Measurements from ENCODE around the gene PDCD7. TPM values are rescaled to one million over a fixed set of nuclear protein-coding genes. Genes with fewer than 3 reads are reported as not detected.
A peak's percentile ranks its signal among the peaks of the same experiment; 100 is the strongest.
"Not testable (repeated sequence)": the region's sequence is repeated elsewhere in the genome, so short reads cannot be mapped to it uniquely, and the experiment has no call there.

The PDCD7 gene
- 10 to 100 TPM; 16.6 to 24.8 TPM for total RNA-seq

DNA sequence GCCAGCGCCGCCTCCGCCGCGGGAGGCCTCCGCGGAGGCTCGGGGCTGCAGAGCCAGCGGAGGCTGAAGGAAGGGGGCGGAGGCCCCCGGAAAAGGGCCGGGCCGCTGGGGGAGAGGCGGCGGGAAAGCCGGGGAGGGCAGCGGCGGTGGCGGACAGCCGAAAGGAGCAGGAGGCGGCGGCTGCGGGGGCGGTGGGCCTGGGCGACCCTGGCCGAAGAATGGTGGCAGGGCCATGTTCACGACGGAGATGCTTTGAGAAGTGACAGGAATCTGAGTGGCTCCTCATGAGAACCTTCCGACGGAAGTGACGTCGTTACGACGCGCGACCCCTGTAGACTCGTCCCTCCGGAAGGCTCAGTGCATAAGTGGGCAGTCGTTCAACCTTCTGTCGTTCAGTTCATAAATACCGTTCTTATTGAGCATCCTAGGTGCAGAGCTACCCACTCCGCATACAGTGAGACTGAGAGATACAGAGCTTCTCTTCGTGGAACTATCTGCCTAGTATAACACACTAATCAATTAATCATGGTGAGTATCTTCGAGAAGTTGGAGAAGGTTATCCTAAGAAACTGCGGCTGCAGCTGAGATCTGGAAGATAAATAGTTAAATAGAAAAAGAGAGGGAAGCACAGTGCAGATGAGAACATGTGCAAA, at the start of gene PDCD7:
PDCD7 (minus strand) TSS at position 261 of the 653 bp plus-strand sequence; CDS start at position 234, 27 bp downstream.
- ChIA-PET CTCF (interaction anchor here (0.6 to 2.3 kb wide), 7 partner anchors 18 to 477 kb away, joined by 3 to 4 read pairs (median 3); partner anchors contain the start of genes INTS14, PARP16 and UBAP1L), POLR2A (interaction anchor here (0.6 to 1.3 kb wide), 2 partner anchors 26 to 171 kb away, joined by 5 to 10 read pairs; partner anchors contain the start of gene RNU5B-1)
- H3K27me3 Mint-ChIP-seq: no peaks in the 10 kb centered on the region
- ATAC-seq (peak; percentile 96), DNase-seq (peak; percentile 91)
- peak within 1 kb of the TSS; percentile 93 for H3K27ac Mint-ChIP-seq
- intact Hi-C loops (cut with DNase I, micrococcal nuclease): loop anchor here (1.0 to 10.0 kb wide), 14 partner anchors 52 to 1223 kb away; partner anchors contain the start of genes CLPX (in 2 of the 2), RNU5B-1 (in 2 of the 2), DPP8 (in 1 of the 2) and INTS14 (in 1 of the 2)
- H3K4me3 Mint-ChIP-seq: peak within 1 kb of the TSS; percentile 85
- H3K36me3 Mint-ChIP-seq (ENCODE audit: low read depth): peaks cover 28% of the 10 kb centered on the region
- peaks cover 5% of the 10 kb centered on the region for H3K9me3 Mint-ChIP-seq (ENCODE audit: low read depth)
- H3K4me1 Mint-ChIP-seq: peaks cover 26% of the 10 kb centered on the region

GRCh38 chr15:65182538-65182937, 48.9 kb upstream of the PDCD7 start:
- CTCF ChIA-PET: interaction anchor here (1.6 to 2.0 kb wide), 2 partner anchors 103 to 202 kb away, joined by 4 to 7 read pairs; no protein-coding TSS in a partner anchor

GRCh38 chr15:65181582-65182353, 48.2 kb upstream of the PDCD7 start:
- not testable (repeated sequence) for ATAC-seq; H3K4me3 Mint-ChIP-seq; H3K9me3 Mint-ChIP-seq (ENCODE audit: low read depth); DNase-seq; H3K27me3 Mint-ChIP-seq; H3K27ac Mint-ChIP-seq
- Mint-ChIP-seq H3K36me3 (ENCODE audit: low read depth) (peaks cover 36% of the 10 kb centered on the region), H3K4me1 (peaks cover 30% of the 10 kb centered on the region)
- intact Hi-C loops (cut with DNase I, micrococcal nuclease): loop anchor here in 1 of 2 experiments (10.0 kb wide), 1 partner anchor 1323 kb away; the partner anchor contains the start of genes RPL4 and ZWILCH
- ChIA-PET CTCF (interaction anchor here (0.6 to 2.0 kb wide), 3 partner anchors 75 to 203 kb away, joined by 3 to 7 read pairs (median 4); no protein-coding TSS in a partner anchor), POLR2A (interaction anchor here (0.6 to 1.2 kb wide), 5 partner anchors 115 to 123 kb away, joined by 3 to 7 read pairs (median 4); partner anchors contain the start of gene RNU5B-1)

More at GRCh38 chr15:65182538-65182937, 48.9 kb upstream of the PDCD7 start:
- intact Hi-C loops (cut with DNase I, micrococcal nuclease): loop anchor here in 1 of 2 experiments (10.0 kb wide), 1 partner anchor 1322 kb away; the partner anchor contains the start of genes RPL4 and ZWILCH
- H3K27me3 Mint-ChIP-seq: no peaks in the 10 kb centered on the region
- POLR2A ChIA-PET: interaction anchor here (0.6 to 1.2 kb wide), 4 partner anchors 115 to 122 kb away, joined by 3 to 7 read pairs (median 4); partner anchors contain the start of gene RNU5B-1
- peaks cover 30% of the 10 kb centered on the region for H3K4me1 Mint-ChIP-seq
- no peaks in the 10 kb centered on the region for H3K9me3 Mint-ChIP-seq (ENCODE audit: low read depth)
- DNase-seq (no peak), ATAC-seq (no peak)
- peaks cover 31% of the 10 kb centered on the region for H3K36me3 Mint-ChIP-seq (ENCODE audit: low read depth)
- H3K27ac Mint-ChIP-seq: peak overlapping the region; percentile 25
- peak overlapping the region; percentile 92 for H3K4me3 Mint-ChIP-seq

- no peak for ATAC-seq
- no peaks in the 10 kb centered on the region for H3K9me3 Mint-ChIP-seq (ENCODE audit: low read depth)
- no peak for DNase-seq
- intact Hi-C loops (cut with DNase I, micrococcal nuclease): loop anchor here in 1 of 2 experiments (10.0 kb wide), 1 partner anchor 1325 kb away; the partner anchor contains the start of genes RPL4 and ZWILCH
- no peak overlapping the region for H3K4me3 Mint-ChIP-seq
- H3K27ac Mint-ChIP-seq: no peak overlapping the region
- ChIA-PET POLR2A (interaction anchor here (0.6 to 1.2 kb wide), 4 partner anchors 76 to 1087 kb away, joined by 3 to 9 read pairs (median 7); partner anchors contain the start of genes CIAO2A and RNU5B-1), CTCF (no interaction called here)
- H3K36me3 Mint-ChIP-seq (ENCODE audit: low read depth): peaks cover 45% of the 10 kb centered on the region
- peaks cover 29% of the 10 kb centered on the region for H3K4me1 Mint-ChIP-seq
- no peaks in the 10 kb centered on the region for H3K27me3 Mint-ChIP-seq
These were observed 46.6 kb upstream of the PDCD7 start for GRCh38 chr15:65180167-65180566.

GRCh38 chr15:65177901-65178300, 44.3 kb upstream of the PDCD7 start:
- ATAC-seq: no peak
- POLR2A ChIA-PET: no interaction called here
- intact Hi-C loops (cut with DNase I, micrococcal nuclease): no loop called here
- DNase-seq: no peak
- H3K36me3 Mint-ChIP-seq (ENCODE audit: low read depth): peaks cover 46% of the 10 kb centered on the region
- CTCF ChIA-PET: interaction anchor here (0.7 kb wide), 2 partner anchors 29 to 243 kb away, joined by 3 to 4 read pairs; no protein-coding TSS in a partner anchor
- H3K4me3 Mint-ChIP-seq: no peak overlapping the region
- H3K4me1 Mint-ChIP-seq: peaks cover 25% of the 10 kb centered on the region
- H3K27ac Mint-ChIP-seq: no peak overlapping the region
- no peaks in the 10 kb centered on the region for H3K27me3 Mint-ChIP-seq
- H3K9me3 Mint-ChIP-seq (ENCODE audit: low read depth): no peaks in the 10 kb centered on the region

DNA sequence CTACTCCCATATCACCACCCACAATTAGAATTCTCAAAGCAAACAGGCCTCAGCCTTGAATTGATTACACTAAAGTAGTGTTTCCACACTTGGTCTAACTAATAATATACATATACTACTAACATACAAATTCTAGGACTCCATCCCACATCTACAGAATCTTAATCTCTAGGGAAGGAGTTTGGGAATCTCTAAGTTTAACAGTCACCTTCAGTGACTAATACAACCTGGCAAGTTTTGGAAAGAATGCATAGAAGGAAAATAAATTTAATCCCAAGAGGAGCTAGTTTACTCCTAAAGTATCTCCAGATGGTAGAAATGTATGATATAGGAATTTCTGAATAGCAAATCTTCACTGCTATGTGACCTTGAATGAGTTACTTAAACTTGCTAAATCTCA, 42.4 kb upstream of the PDCD7 start:
- H3K4me3 Mint-ChIP-seq: no peak overlapping the region
- ChIA-PET CTCF (no interaction called here), POLR2A (no interaction called here)
- DNase-seq (no peak), ATAC-seq (no peak)
- no peaks in the 10 kb centered on the region for H3K9me3 Mint-ChIP-seq (ENCODE audit: low read depth)
- intact Hi-C loops (cut with DNase I, micrococcal nuclease): no loop called here
- peaks cover 48% of the 10 kb centered on the region for H3K36me3 Mint-ChIP-seq (ENCODE audit: low read depth)
- H3K27ac Mint-ChIP-seq: no peak overlapping the region
- peaks cover 12% of the 10 kb centered on the region for H3K4me1 Mint-ChIP-seq
- H3K27me3 Mint-ChIP-seq: no peaks in the 10 kb centered on the region

GRCh38 chr15:65175511-65175910, 41.9 kb upstream of the PDCD7 start:
- ATAC-seq (no peak), DNase-seq (no peak)
- H3K4me1 Mint-ChIP-seq: peaks cover 11% of the 10 kb centered on the region
- intact Hi-C loops (cut with DNase I, micrococcal nuclease): no loop called here
- no peak overlapping the region for H3K27ac Mint-ChIP-seq
- peaks cover 47% of the 10 kb centered on the region for H3K36me3 Mint-ChIP-seq (ENCODE audit: low read depth)
- no peaks in the 10 kb centered on the region for H3K27me3 Mint-ChIP-seq
- H3K4me3 Mint-ChIP-seq: no peak overlapping the region
- H3K9me3 Mint-ChIP-seq (ENCODE audit: low read depth): no peaks in the 10 kb centered on the region
- ChIA-PET CTCF (no interaction called here), POLR2A (no interaction called here)

DNA sequence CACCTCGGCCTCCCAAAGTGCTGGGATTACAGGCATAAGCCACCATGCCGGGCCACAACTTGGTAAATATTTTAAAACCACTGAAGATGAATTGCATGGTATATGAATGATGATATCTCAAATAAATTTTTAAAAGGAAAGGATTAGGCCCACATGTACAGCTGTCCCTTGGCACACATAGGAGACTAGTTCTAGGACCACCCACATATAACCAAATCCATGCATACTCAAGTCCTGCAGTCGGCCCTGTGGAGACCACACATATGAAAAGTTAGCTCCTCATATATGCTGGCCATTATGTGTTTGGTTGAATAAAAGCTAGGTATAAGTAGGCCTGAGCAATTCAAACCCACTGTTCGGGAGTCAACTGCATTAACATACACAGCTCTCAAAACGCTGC, 40.9 kb upstream of the PDCD7 start:
- no peak for ATAC-seq
- peaks cover 49% of the 10 kb centered on the region for H3K36me3 Mint-ChIP-seq (ENCODE audit: low read depth)
- DNase-seq: no peak
- peaks cover 7% of the 10 kb centered on the region for H3K4me1 Mint-ChIP-seq
- no peaks in the 10 kb centered on the region for H3K9me3 Mint-ChIP-seq (ENCODE audit: low read depth)
- H3K4me3 Mint-ChIP-seq: no peak overlapping the region
- POLR2A ChIA-PET: no interaction called here
- no peaks in the 10 kb centered on the region for H3K27me3 Mint-ChIP-seq
- intact Hi-C loops (cut with DNase I, micrococcal nuclease): no loop called here
- no peak overlapping the region for H3K27ac Mint-ChIP-seq
- CTCF ChIA-PET: interaction anchor here (0.6 to 0.9 kb wide), 3 partner anchors 10 to 188 kb away, joined by 3 read pairs; no protein-coding TSS in a partner anchor

- no peak for ATAC-seq
- CTCF ChIA-PET: no interaction called here
These were observed 38.9 kb upstream of the PDCD7 start for GRCh38 chr15:65172531-65172930.

DNA sequence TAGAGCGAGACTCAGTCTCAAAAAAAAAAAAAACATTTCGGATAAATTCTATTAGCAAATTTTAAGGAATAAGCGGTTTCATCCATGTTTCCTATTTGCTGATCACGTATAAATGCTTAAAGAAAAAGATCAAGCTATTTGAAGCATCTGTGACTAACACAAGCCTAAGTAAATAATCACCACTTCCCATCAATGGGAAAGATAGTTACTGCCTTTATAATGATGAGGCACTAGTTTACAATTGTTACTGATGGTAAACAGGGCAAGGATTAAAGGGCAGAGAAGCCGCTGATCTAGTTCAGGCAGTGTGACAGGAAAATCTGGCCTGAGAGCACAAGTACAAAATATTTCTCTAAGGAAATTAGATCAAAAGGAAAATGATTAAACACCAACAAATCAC, 37.8 kb upstream of the PDCD7 start:
- intact Hi-C loops (cut with DNase I, micrococcal nuclease): no loop called here
- Mint-ChIP-seq H3K27ac (no peak overlapping the region), H3K4me1 (peaks cover 7% of the 10 kb centered on the region), H3K9me3 (ENCODE audit: low read depth) (no peaks in the 10 kb centered on the region), H3K27me3 (no peaks in the 10 kb centered on the region), H3K4me3 (no peak overlapping the region), H3K36me3 (ENCODE audit: low read depth) (peaks cover 41% of the 10 kb centered on the region)
- POLR2A ChIA-PET: interaction anchor here (0.7 kb wide), 1 partner anchor 712 kb away, joined by 3 read pairs; no protein-coding TSS in a partner anchor
- ATAC-seq (no peak), DNase-seq (no peak)
- CTCF ChIA-PET: interaction anchor here (1.1 kb wide), 1 partner anchor 82 kb away, joined by 3 read pairs; no protein-coding TSS in a partner anchor

More at GRCh38 chr15:65172531-65172930, 38.9 kb upstream of the PDCD7 start:
- Mint-ChIP-seq H3K4me3 (no peak overlapping the region), H3K27me3 (no peaks in the 10 kb centered on the region), H3K4me1 (peaks cover 7% of the 10 kb centered on the region), H3K36me3 (ENCODE audit: low read depth) (peaks cover 43% of the 10 kb centered on the region), H3K9me3 (ENCODE audit: low read depth) (no peaks in the 10 kb centered on the region), H3K27ac (no peak overlapping the region)
- POLR2A ChIA-PET: interaction anchor here (0.5 kb wide), 1 partner anchor 8 kb away, joined by 3 read pairs; no protein-coding TSS in a partner anchor
- intact Hi-C loops (cut with DNase I, micrococcal nuclease): no loop called here
- no peak for DNase-seq

GRCh38 chr15:65165875-65166274, 32.3 kb upstream of the PDCD7 start:
- CTCF ChIA-PET: interaction anchor here (1.1 kb wide), 1 partner anchor 13 kb away, joined by 4 read pairs; no protein-coding TSS in a partner anchor
- Mint-ChIP-seq H3K27ac (no peak overlapping the region), H3K36me3 (ENCODE audit: low read depth) (peaks cover 25% of the 10 kb centered on the region), H3K4me3 (no peak overlapping the region), H3K4me1 (no peaks in the 10 kb centered on the region), H3K27me3 (no peaks in the 10 kb centered on the region), H3K9me3 (ENCODE audit: low read depth) (no peaks in the 10 kb centered on the region)
- ATAC-seq (no peak), DNase-seq (no peak)
- POLR2A ChIA-PET: no interaction called here
- intact Hi-C loops (cut with DNase I, micrococcal nuclease): no loop called here

Data from activated CD4-positive, alpha-beta T cell treated with anti-CD3 and anti-CD28 coated beads for 36 hours (primary cell).